HCT116 (cell line): ENCODE measurements around the gene SH3BP4. TPM values are rescaled to one million over a fixed set of nuclear protein-coding genes. Genes with fewer than 3 reads are reported as not detected.
A peak's percentile ranks its signal among the peaks of the same experiment; 100 is the strongest.

Source experiments
- ATAC-seq: fragments of 200-7000 bp; cut with Tn5 transposase; 2 replicates; pipeline ENCODE4 v1.9.1; 2020; ENCODE audit warnings: mild to moderate bottlenecking, moderate library complexity
- BruUV-seq: library from RNA; stranded (reverse); fragments of 400-500 nt; replicated peaks from 2 replicates; lab custom pipeline; 2021; lab: Mats Ljungman, UMichigan
- CTCF ChIA-PET: fragments of 300-600 bp; sonication (Branson Sonifier 250); formaldehyde crosslinking; loops from one replicate; lab custom pipeline; 2021; ENCODE audit warnings: antibody characterized with exemption; lab: Charles Lee
- POLR2A ChIA-PET: fragments of 300-600, 350-600 bp; sonication (Branson Sonifier 250); formaldehyde crosslinking; loops from one replicate; lab custom pipeline; 2021; ENCODE audit warnings: antibody characterized with exemption; lab: Charles Lee
- RAD21 ChIA-PET, 2 experiments: fragments of 300-600 bp; sonication (Branson Sonifier 250); formaldehyde crosslinking; loops; one replicate each; lab custom pipeline; 2023; ENCODE audit warnings: low total read pairs in 2 of 2; ENCODE audit not compliant: uncharacterized antibody in 2 of 2, unreplicated experiment in 2 of 2, low non-redundant PET in 1 of 2; lab: Charles Lee
- DNase-seq: peaks from one replicate; pipeline ENCODE4 v3.0.0-alpha.2; 2010; ENCODE audit warnings: low read depth, low spot score
- H2AFZ ChIP-seq: fragments of 200-600 bp; shearing (Covaris generic), sonication (generic); 2 replicates; pipeline ENCODE4 v1.6.1; 2017; ENCODE audit warnings: low read depth, mixed run types, mixed read lengths, antibody characterized with exemption, low read length; ENCODE audit not compliant: poor library complexity, severe bottlenecking
- H3K27ac ChIP-seq: 2 replicates; pipeline ENCODE4 v1.5.1; 2012; ENCODE audit warnings: low read depth, low read length
- H3K27me3 ChIP-seq: fragments of 200-600 bp; sonication (generic); 2 replicates; pipeline ENCODE4 v1.6.1; 2016; ENCODE audit warnings: mixed run types, low read length, mixed read lengths; ENCODE audit not compliant: insufficient read depth
- H3K36me3 ChIP-seq, 2 experiments: fragments of 200-500 bp in 1 of 2; fragments of 200-600 bp in 1 of 2; sonication (Bioruptor generic) in 1 of 2; sonication (generic) in 1 of 2; 2 replicates each; pipeline versions ENCODE4 v1.5.1 to v1.6.1; 2014 to 2016; ENCODE audit warnings: low read length in 2 of 2, inconsistent platforms in 1 of 2, mixed read lengths in 1 of 2, mixed run types in 1 of 2; ENCODE audit not compliant: insufficient read depth in 2 of 2, control insufficient read depth in 1 of 2
- H3K4me1 ChIP-seq, 2 experiments: fragments of 200-600 bp in 1 of 2; sonication (generic) in 1 of 2; 2 replicates each; pipeline versions ENCODE4 v1.5.1 to v1.6.1; 2012 to 2017; ENCODE audit warnings: low read length in 2 of 2, inconsistent platforms in 1 of 2, mild to moderate bottlenecking in 1 of 2, mixed read lengths in 1 of 2, mixed run types in 1 of 2, moderate library complexity in 1 of 2; ENCODE audit not compliant: insufficient read depth in 2 of 2, control insufficient read depth in 1 of 2
- H3K4me2 ChIP-seq: fragments of 200-600 bp; sonication (generic); 2 replicates; pipeline ENCODE4 v1.6.1; 2017; ENCODE audit warnings: mixed run types, low read length, mixed read lengths
- H3K4me3 ChIP-seq, 2 experiments: fragments of 200-600 bp in 1 of 2; sonication (generic) in 1 of 2; replicated peaks in 1 of 2; 2 replicates each; pipeline ENCODE4 v1.5.1; 2011 to 2016; ENCODE audit warnings: low read length in 2 of 2, control low read depth in 1 of 2, low read depth in 1 of 2, mild to moderate bottlenecking in 1 of 2, mixed read lengths in 1 of 2, mixed run types in 1 of 2
- H3K79me2 ChIP-seq: fragments of 200-600 bp; sonication (generic); 2 replicates; pipeline ENCODE4 v1.6.1; 2017; ENCODE audit warnings: mild to moderate bottlenecking, mixed run types, low read length, moderate library complexity, mixed read lengths; ENCODE audit not compliant: insufficient read depth
- H3K9ac ChIP-seq: fragments of 200-600 bp; sonication (generic); 2 replicates; pipeline ENCODE4 v1.6.1; 2016; ENCODE audit warnings: low read length, mixed read lengths
- H3K9me2 ChIP-seq: fragments of 200-600 bp; sonication (generic), shearing (Covaris generic); 2 replicates; pipeline ENCODE4 v1.6.1; 2017; ENCODE audit warnings: mixed run types, mild to moderate bottlenecking, moderate library complexity; ENCODE audit not compliant: insufficient read depth
- H3K9me3 ChIP-seq, 2 experiments: fragments of 200-500 bp in 1 of 2; fragments of 200-600 bp in 1 of 2; sonication (Bioruptor generic) in 1 of 2; sonication (generic) in 1 of 2; 2 replicates each; pipeline ENCODE4 v1.6.1; 2014 to 2017; ENCODE audit warnings: low read length in 2 of 2, mixed read lengths in 2 of 2, inconsistent platforms in 1 of 2, low read depth in 1 of 2, mild to moderate bottlenecking in 1 of 2, mixed run types in 1 of 2, moderate library complexity in 1 of 2; ENCODE audit not compliant: control insufficient read depth in 1 of 2, insufficient read depth in 1 of 2
- H4K20me1 ChIP-seq: fragments of 200-600 bp; sonication (generic), shearing (Covaris generic); 2 replicates; pipeline ENCODE4 v1.6.1; 2017; ENCODE audit warnings: mixed run types, mild to moderate bottlenecking, moderate library complexity; ENCODE audit not compliant: insufficient read depth
- CBX3 ChIP-seq: IDR thresholded peaks from 2 replicates; pipeline ENCODE4 v1.6.1; 2012; ENCODE audit warnings: low read depth
- CEBPB ChIP-seq: IDR thresholded peaks from 2 replicates; pipeline ENCODE4 v1.6.1; 2012; ENCODE audit warnings: low read depth
- ELF1 ChIP-seq: IDR thresholded peaks from 2 replicates; pipeline ENCODE4 v1.6.1; 2012; ENCODE audit warnings: low read depth, borderline replicate concordance
- EZH2phosphoT487 ChIP-seq: fragments of 200-600 bp; IDR thresholded peaks from 2 replicates; pipeline ENCODE4 v1.6.1; 2018; ENCODE audit warnings: antibody characterized with exemption, borderline replicate concordance
- FOSL1 ChIP-seq: IDR thresholded peaks from 2 replicates; pipeline ENCODE4 v1.6.1; 2012; ENCODE audit warnings: low read depth
- POLR2A ChIP-seq: IDR thresholded peaks from 2 replicates; pipeline ENCODE4 v1.7.0; 2011; ENCODE audit warnings: borderline replicate concordance; ENCODE audit not compliant: insufficient read depth, insufficient read length; ENCODE audit errors: extremely low read depth
- POLR2AphosphoS5 ChIP-seq: IDR thresholded peaks from 2 replicates; pipeline ENCODE4 v1.6.1; 2011; ENCODE audit warnings: mild to moderate bottlenecking, low read depth, low read length, moderate library complexity
- RAD21 ChIP-seq: IDR thresholded peaks from 2 replicates; pipeline ENCODE4 v1.6.1; 2012; ENCODE audit warnings: low read depth, mild to moderate bottlenecking
- SIN3A ChIP-seq: IDR thresholded peaks from 2 replicates; pipeline ENCODE4 v1.6.1; 2012; ENCODE audit warnings: low read depth
- SP1 ChIP-seq: IDR thresholded peaks from 2 replicates; pipeline ENCODE4 v1.6.1; 2012; ENCODE audit warnings: low read depth
- SRF ChIP-seq: IDR thresholded peaks from 2 replicates; pipeline ENCODE4 v1.6.1; 2012; ENCODE audit warnings: low read depth
- YY1 ChIP-seq: IDR thresholded peaks from 2 replicates; pipeline ENCODE4 v1.6.1; 2011; ENCODE audit warnings: low read length, low read depth, moderate library complexity, mild to moderate bottlenecking; ENCODE audit not compliant: insufficient replicate concordance; ENCODE audit errors: extremely low read depth
- ZNF274 ChIP-seq: fragments of 200-500 bp; sonication (Bioruptor generic); IDR thresholded peaks from 2 replicates; pipeline ENCODE4 v1.6.1; 2014; ENCODE audit warnings: mild to moderate bottlenecking, low read depth, low read length, inconsistent platforms
- intact Hi-C: fragments of 100-400 bp; cut with micrococcal nuclease; formaldehyde crosslinking; loops from 2 replicates; pipeline ENCODE4 v1.10.0; 2022
- total RNA-seq: library from RNA; stranded (reverse); gene quantifications from one replicate; pipeline ENCODE4 v1.2.1, GENCODE V29; 2021; ENCODE audit not compliant: unreplicated experiment
- TF ChIP-seq, protein P1 (sequence below): IDR thresholded peaks from 2 replicates; pipeline ENCODE4 v1.6.1; 2011; ENCODE audit warnings: mild to moderate bottlenecking, low read length, moderate library complexity; ENCODE audit not compliant: insufficient replicate concordance; ENCODE audit errors: extremely low read depth
- TF ChIP-seq, protein P2 (sequence below), 3 experiments: fragments of 200-600 bp in 1 of 3; sonication (generic) in 1 of 3; IDR thresholded peaks in 2 of 3; conservative IDR thresholded peaks in 1 of 3; 2 replicates each; pipeline ENCODE4 v1.5.1; 2012 to 2017; ENCODE audit warnings: low read depth in 2 of 3, low read length in 2 of 3, antibody characterized with exemption in 1 of 3, borderline replicate concordance in 1 of 3, control low read depth in 1 of 3, mild to moderate bottlenecking in 1 of 3, mixed read lengths in 1 of 3, mixed run types in 1 of 3, moderate library complexity in 1 of 3; ENCODE audit not compliant: insufficient read depth in 1 of 3

The SH3BP4 gene
- total RNA-seq, 1 experiment from 2014 or later = 32.9 TPM

DNA sequence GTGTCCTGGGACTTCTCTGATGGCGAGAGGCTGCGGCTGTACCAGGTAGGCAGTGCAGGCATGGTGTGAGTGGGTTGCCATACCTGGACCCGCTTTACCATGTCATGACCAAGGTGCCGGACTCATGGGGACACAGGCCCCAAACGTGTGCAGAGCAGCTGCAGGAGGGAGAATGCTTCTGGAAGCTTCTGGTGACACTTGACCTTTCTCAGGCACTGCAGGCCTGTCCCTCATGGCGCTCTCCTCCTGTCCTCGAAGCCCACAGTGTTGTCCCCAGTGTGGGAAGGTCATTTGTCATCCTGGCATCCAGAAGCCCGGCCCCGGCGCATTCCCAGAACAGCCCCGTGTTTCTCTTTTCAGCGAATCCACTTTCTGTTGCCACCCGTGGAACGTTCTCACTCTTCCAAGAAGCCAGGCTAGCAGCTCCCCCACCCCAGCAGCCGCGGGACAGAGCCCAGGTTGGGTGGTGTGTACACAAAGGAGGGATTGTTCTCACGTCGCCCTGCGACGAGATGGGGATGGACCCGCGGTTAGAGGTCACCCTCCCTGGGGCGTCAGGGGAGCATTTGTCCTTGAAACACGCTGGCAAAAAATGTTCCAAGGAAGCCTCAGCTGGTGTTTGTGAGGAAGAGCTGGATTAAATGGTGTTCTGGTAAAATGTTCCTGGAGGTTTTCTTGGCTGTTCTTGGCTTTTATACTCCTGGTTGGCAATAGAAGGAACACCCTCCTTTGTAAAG, 43.7 kb downstream of the SH3BP4 start:
- no peak for TF ChIP-seq SRF
- TF ChIP-seq YY1 = no peak
- no peak for TF ChIP-seq SIN3A
- TF ChIP-seq EZH2phosphoT487 = no peak
- no peak for TF ChIP-seq FOSL1
- no peak for TF ChIP-seq RAD21
- no peak for TF ChIP-seq SP1
- no peak for TF ChIP-seq ZNF274
- TF ChIP-seq POLR2AphosphoS5 = no peak
- no peak for TF ChIP-seq ELF1
- TF ChIP-seq POLR2A = no peak
- TF ChIP-seq CEBPB = no peak
- TF ChIP-seq CBX3 = no peak
- TF ChIP-seq, protein P1, sequence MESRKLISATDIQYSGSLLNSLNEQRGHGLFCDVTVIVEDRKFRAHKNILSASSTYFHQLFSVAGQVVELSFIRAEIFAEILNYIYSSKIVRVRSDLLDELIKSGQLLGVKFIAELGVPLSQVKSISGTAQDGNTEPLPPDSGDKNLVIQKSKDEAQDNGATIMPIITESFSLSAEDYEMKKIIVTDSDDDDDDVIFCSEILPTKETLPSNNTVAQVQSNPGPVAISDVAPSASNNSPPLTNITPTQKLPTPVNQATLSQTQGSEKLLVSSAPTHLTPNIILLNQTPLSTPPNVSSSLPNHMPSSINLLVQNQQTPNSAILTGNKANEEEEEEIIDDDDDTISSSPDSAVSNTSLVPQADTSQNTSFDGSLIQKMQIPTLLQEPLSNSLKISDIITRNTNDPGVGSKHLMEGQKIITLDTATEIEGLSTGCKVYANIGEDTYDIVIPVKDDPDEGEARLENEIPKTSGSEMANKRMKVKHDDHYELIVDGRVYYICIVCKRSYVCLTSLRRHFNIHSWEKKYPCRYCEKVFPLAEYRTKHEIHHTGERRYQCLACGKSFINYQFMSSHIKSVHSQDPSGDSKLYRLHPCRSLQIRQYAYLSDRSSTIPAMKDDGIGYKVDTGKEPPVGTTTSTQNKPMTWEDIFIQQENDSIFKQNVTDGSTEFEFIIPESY = no peak
- TF ChIP-seq, protein P2, sequence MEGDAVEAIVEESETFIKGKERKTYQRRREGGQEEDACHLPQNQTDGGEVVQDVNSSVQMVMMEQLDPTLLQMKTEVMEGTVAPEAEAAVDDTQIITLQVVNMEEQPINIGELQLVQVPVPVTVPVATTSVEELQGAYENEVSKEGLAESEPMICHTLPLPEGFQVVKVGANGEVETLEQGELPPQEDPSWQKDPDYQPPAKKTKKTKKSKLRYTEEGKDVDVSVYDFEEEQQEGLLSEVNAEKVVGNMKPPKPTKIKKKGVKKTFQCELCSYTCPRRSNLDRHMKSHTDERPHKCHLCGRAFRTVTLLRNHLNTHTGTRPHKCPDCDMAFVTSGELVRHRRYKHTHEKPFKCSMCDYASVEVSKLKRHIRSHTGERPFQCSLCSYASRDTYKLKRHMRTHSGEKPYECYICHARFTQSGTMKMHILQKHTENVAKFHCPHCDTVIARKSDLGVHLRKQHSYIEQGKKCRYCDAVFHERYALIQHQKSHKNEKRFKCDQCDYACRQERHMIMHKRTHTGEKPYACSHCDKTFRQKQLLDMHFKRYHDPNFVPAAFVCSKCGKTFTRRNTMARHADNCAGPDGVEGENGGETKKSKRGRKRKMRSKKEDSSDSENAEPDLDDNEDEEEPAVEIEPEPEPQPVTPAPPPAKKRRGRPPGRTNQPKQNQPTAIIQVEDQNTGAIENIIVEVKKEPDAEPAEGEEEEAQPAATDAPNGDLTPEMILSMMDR (IDR thresholded peaks at IDR 0.05 in 2 of 3, conservative IDR thresholded peaks at IDR 0.05 in 1 of 3; ENCODE audit: borderline replicate concordance in 1 of 3, insufficient read depth in 1 of 3, low read depth in 2 of 3, low read length in 2 of 3) = no peak
- TF ChIP-seq, all 23 proteins: peak for 0
- ChIA-PET RAD21 (no interaction called here), CTCF (no interaction called here), POLR2A (no interaction called here)
- Histone ChIP-seq H3K4me1 (peaks cover 12 to 34% of the 10 kb centered on the region in 2 experiments), H3K9me2 (no peaks in the 10 kb centered on the region), H2AFZ (no peak overlapping the region), H3K4me3 (no peak overlapping the region), H3K9ac (0 out of 2 replicates have a peak overlapping the region, but pooled peaks have one; percentile 3), H3K4me2 (peak overlapping the region; percentile 35; the same call in 1 of the 2 replicates), H3K9me3 (no peaks in the 10 kb centered on the region), H3K36me3 (no peaks in the 10 kb centered on the region), H4K20me1 (no peaks in the 10 kb centered on the region), H3K79me2 (peaks cover 32% of the 10 kb centered on the region), H3K27ac (no peak overlapping the region; the same call in 1 of the 2 replicates), H3K27me3 (no peaks in the 10 kb centered on the region)
- DNase-seq (no peak), ATAC-seq (no peak)
- intact Hi-C loops = no loop called here
- BruUV-seq = no TSS peak
